Activated CD4-positive, CD25-positive, alpha-beta regulatory T cell (primary cell): Measurements from ENCODE around the gene TTC13.
"Not testable (repeated sequence)": the region's sequence is repeated elsewhere in the genome, so short reads cannot be mapped to it uniquely, and the experiment has no call there.

Experiments used
- DNase-seq, 4 experiments: peaks; one replicate each; lab custom pipeline; 2025; lab: John Stamatoyannopoulos, UW

The TTC13 gene, protein sequence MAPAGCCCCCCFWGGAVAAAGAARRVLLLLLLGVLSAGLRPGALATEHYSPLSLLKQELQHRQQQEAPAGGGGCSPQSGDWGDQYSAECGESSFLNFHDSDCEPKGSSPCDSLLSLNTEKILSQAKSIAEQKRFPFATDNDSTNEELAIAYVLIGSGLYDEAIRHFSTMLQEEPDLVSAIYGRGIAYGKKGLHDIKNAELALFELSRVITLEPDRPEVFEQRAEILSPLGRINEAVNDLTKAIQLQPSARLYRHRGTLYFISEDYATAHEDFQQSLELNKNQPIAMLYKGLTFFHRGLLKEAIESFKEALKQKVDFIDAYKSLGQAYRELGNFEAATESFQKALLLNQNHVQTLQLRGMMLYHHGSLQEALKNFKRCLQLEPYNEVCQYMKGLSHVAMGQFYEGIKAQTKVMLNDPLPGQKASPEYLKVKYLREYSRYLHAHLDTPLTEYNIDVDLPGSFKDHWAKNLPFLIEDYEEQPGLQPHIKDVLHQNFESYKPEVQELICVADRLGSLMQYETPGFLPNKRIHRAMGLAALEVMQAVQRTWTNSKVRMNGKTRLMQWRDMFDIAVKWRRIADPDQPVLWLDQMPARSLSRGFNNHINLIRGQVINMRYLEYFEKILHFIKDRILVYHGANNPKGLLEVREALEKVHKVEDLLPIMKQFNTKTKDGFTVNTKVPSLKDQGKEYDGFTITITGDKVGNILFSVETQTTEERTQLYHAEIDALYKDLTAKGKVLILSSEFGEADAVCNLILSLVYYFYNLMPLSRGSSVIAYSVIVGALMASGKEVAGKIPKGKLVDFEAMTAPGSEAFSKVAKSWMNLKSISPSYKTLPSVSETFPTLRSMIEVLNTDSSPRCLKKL

GRCh38 chr1:230978491-230979388 is at the start of gene TTC13, which contains the start of gene ARV1:
TSS of gene TTC13 (minus strand) at chr1:230978861. CDS start at chr1:230978830, 31 bp downstream.
TSS of gene ARV1 (plus strand) at chr1:230979094. CDS start at chr1:230979106, 12 bp downstream.
- peak; percentile 90 to 96 (median 94) for DNase-seq

- DNase-seq = no peak
Observed at GRCh38 chr1:231027971-231028370, 49.3 kb upstream of the TTC13 start.

- DNase-seq = no peak
Observed at GRCh38 chr1:231027136-231027925, 48.7 kb upstream of the TTC13 start.

DNA sequence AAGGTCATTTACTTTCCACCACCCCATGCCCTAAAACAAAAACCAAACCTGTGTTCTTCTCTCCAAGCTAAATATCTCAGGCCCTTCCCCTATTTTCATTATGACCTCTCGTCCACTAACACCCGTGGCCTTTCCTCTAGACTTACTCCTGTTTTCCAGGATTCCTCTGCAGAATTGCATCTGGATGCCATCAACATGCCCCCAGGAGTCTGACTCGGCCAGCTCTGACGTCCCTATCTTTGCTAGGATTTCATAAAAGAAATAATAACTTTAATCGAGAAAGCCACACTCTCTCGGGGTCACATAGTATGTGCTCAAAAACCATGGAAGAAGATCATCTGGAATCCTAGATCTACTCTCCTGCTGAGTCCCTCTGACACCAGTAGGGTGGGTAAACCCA is 47.9 kb upstream of the TTC13 start:
- no peak for DNase-seq

GRCh38 chr1:231023150-231023549 is 44.5 kb upstream of the TTC13 start:
- no peak for DNase-seq

DNA sequence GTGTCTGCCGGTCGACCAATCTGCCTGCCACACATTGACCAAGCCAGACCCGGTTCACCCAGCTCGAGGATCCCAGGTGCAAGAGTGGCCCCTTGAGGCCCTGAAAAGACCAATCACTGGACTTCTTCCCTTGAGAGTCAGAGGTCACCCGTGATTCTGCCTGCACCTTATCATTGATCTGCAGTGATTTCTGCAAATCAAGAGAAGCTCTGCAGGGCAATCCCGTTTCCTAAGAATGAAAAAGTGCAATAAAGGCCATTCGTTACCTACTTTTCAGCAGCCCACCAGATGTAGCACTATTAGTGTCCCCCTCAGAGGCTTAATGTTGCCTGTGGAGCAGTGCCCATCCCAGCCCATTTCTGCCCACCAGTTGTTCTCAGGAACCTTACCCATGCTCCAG is 43.9 kb upstream of the TTC13 start:
- DNase-seq = not testable (repeated sequence)

DNA sequence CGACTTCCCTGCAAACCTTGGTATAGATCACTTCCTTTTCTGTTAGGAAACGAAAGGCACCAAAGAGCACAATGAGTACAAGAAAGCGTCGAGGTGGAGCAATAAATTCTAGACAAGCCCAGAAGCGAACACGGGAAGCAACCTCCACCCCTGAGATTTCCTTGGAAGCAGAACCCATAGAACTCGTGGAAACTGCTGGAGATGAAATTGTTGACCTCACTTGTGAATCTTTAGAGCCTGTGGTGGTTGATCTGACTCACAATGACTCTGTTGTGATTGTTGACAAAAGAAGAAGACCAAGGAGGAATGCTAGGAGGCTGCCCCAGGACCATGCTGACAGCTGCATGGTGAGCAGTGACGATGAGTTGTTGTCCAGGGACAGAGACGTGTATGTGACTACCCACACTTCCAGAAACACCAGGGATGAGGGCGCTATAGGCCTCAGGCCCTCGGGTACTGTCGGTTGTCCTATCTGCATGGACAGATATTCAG is 42.9 kb upstream of the TTC13 start:
- DNase-seq = no peak

DNA sequence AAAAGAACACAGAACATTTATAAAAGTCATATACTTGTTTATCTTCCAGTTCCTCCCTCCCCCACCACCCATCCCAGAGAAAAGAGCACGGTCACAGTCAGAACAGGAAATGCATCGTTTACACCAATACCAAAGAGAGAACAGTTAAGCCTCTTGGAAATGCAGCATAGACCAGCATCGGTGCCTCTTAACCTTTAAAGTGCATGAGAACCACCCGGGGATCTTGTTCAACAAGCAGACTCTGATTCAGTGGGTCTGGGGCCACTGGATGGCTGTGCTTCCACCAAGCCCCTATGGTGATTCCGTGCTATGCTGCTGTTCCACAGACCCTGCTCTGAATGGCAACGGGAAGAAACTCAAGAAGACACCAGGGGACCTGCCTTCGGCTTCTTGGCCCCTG is 42.2 kb upstream of the TTC13 start:
- no peak for DNase-seq

DNA sequence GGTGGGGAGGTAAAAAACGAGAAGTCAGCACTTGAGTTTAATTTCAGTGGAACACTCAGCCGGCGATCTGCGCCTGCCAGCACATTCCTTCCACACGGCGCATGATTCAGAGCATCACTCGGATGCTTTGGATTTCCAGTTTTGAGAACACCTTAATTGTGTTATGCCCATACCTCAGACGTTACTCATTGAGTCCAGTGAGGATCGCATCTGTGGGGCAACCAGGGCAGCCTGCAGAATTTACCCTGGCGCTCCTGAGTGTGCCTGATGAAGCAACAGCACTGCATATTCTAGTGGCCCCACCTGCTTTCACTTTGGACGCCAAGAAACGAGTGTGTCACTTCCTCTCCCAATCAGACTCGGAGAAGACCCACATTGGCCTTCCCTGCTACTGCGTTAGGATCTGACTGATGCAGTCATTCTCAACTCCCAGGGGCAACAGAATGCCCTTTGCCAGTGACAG is 41.5 kb upstream of the TTC13 start:
- DNase-seq = no peak

DNA sequence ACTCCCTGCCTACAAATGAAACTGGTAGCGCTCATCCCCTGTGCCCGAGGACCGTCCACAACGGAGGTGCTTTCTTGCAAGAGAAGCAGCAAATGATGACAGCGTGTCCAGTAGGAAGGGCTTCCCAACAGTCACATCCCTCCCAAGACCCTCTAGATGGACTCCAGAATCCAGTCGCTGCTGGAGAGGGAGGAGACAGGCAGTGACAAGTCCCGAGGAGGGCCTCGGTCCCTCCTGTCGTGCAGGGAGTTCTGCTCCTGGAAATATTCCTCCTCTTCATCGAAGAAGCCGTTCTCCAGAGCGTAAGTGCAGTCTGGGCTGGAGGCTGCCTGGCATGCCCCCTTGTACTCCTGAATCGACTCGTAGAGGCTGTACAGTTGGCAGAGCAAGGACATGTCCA is 41.0 kb upstream of the TTC13 start:
- DNase-seq = no peak

GRCh38 chr1:231016966-231017365 is 38.3 kb upstream of the TTC13 start:
- no peak for DNase-seq

- DNase-seq = no peak
Observed at GRCh38 chr1:231016234-231016633, 37.6 kb upstream of the TTC13 start.

GRCh38 chr1:231013391-231014015 is 34.8 kb upstream of the TTC13 start:
- DNase-seq = no peak

DNA sequence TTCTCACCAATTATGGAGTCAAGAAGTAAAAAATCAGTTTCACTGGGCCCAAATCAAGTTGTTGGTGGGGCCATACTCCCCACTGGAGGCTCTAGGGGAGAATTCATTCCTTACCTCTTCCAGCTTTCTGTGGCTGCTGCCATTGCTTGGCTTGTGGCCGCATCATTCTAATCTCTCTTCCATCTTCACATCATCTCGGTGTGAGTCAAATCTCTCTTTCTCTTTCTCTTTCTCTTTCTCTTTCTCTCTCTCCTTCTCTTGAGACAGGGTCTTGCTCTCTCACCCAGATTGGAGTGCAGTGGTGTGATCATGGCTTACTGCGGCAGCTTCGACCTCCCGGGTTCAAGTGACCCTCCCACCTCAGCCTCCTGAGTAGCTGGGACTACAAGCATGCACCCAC is 33.3 kb upstream of the TTC13 start:
- no peak for DNase-seq

DNA sequence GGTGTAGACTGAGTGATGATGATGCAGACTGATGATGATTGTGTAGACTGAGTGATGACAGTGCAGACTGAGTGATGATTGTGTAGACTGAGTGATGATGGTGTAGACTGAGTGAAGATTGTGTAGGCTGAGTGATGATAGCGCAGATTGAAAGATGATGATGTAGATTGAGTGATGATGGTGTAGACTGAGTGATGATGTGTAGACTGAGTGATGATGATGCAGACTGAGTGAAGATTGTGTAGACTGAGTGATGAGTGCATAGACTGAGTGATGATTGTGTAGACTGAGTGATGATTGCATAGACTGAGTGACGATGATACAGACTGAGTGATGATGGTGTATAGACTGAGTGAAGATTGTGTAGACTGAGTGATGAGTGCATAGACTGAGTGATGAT is 32.7 kb upstream of the TTC13 start:
- no peak for DNase-seq

GRCh38 chr1:231007535-231007934 is 28.9 kb upstream of the TTC13 start:
- DNase-seq = not testable (repeated sequence)

GRCh38 chr1:231001892-231002291 is 23.2 kb upstream of the TTC13 start:
- no peak for DNase-seq

GRCh38 chr1:231000639-231001038 is 22.0 kb upstream of the TTC13 start:
- DNase-seq = no peak

DNA sequence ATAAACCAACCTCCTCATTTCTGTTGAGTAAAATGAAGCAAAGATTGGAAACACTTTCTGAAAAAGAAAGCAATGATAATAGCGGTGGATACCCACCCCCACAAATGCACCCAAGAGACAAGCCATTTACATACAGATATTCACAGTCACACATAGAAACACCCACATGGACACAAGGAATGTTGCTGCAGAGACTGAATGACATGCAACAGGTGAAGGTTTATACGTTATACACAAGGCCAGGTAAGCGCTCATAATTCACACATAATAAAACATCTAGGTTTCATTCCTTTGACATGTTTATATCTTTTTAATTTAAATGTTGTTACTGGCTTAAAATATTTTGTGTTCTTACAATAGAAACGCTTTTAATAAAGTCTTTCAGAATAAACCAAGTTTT is 21.5 kb upstream of the TTC13 start:
- no peak for DNase-seq

- DNase-seq = no peak
Observed at GRCh38 chr1:230994860-230995259, 16.2 kb upstream of the TTC13 start.
